DMS53 treated with DMSO at 0.1 percent for 48 hours (cell line): Measurements from ENCODE around the gene SNX8.

ENCODE experiments used
- DNase-seq: peaks from one replicate; lab custom pipeline; 2025; ENCODE audit not compliant: unreplicated experiment; lab: John Stamatoyannopoulos, UW

Gene SNX8

GRCh38 chr7:2245883-2246675, 68.2 kb downstream of the SNX8 start:
- DNase-seq: no peak

- no peak for DNase-seq
Observed at GRCh38 chr7:2244404-2244995, 69.7 kb downstream of the SNX8 start.

- DNase-seq: no peak
Observed at GRCh38 chr7:2243458-2243857, 70.8 kb downstream of the SNX8 start.

GRCh38 chr7:2242541-2243429, 71.5 kb downstream of the SNX8 start:
- no peak for DNase-seq

GRCh38 chr7:2241580-2242540, 72.4 kb downstream of the SNX8 start, which contains the start of the genes MRM2 and NUDT1:
Gene MRM2 (minus strand): TSS chr7:2242205. CDS start chr7:2242169, 36 bp downstream.
Gene NUDT1 (plus strand): TSS chr7:2242226. CDS start chr7:2244575, 2,349 bp downstream.
- peak; percentile 70 for DNase-seq

- DNase-seq: no peak
Observed at GRCh38 chr7:2239242-2239641, 75.0 kb downstream of the SNX8 start.

GRCh38 chr7:2237109-2237602, 77.1 kb downstream of the SNX8 start:
- no peak for DNase-seq

- no peak for DNase-seq
Observed at GRCh38 chr7:2233926-2234325, 80.3 kb downstream of the SNX8 start.

GRCh38 chr7:2232766-2233520, 81.3 kb downstream of the SNX8 start, which contains the start of gene MAD1L1:
Gene MAD1L1 (minus strand): TSS chr7:2232945. CDS start chr7:2230133, 2,812 bp downstream.
- DNase-seq: peak; percentile 85

GRCh38 chr7:2231992-2232765, 82.1 kb downstream of the SNX8 start:
- DNase-seq: no peak

GRCh38 chr7:2230882-2231281, 83.4 kb downstream of the SNX8 start:
- no peak for DNase-seq

GRCh38 chr7:2230226-2230625, 84.0 kb downstream of the SNX8 start:
- DNase-seq: no peak

- no peak for DNase-seq
Observed at GRCh38 chr7:2229467-2229866, 84.8 kb downstream of the SNX8 start.

GRCh38 chr7:2228921-2229320, 85.3 kb downstream of the SNX8 start:
- DNase-seq: no peak

- DNase-seq: no peak
Observed at GRCh38 chr7:2227699-2228098, 86.5 kb downstream of the SNX8 start.

GRCh38 chr7:2225830-2226229, 88.4 kb downstream of the SNX8 start:
- DNase-seq: no peak

- DNase-seq: no peak
Observed at GRCh38 chr7:2225336-2225735, 88.9 kb downstream of the SNX8 start.

- DNase-seq: no peak
Observed at GRCh38 chr7:2224934-2225333, 89.3 kb downstream of the SNX8 start.
